Endometrial microvascular endothelial cells (primary cell): ENCODE data around the gene TXNDC15. TPM values are rescaled to one million over a fixed set of nuclear protein-coding genes. Genes with fewer than 3 reads are reported as not detected.
"Not testable (repeated sequence)": the region's sequence is repeated elsewhere in the genome, so short reads cannot be mapped to it uniquely, and the experiment has no call there.

ENCODE experiments used
- in situ Hi-C: cut with HindIII; loops from 2 replicates; pipeline ENCODE4 v1.10.0; 2017; ENCODE audit warnings: low sequenced_read_pairs, low pct_unique_long_range_greater_than_20kb; ENCODE audit errors: inconsistent ontology term
- total RNA-seq: library from RNA; depleted of rRNA; stranded (reverse); fragments of >200 nt; gene quantifications from one replicate; pipeline ENCODE4 v1.2.3, GENCODE V29; 2015; ENCODE audit errors: inconsistent ontology term

Gene TXNDC15
- 141 TPM for total RNA-seq

GRCh38 chr5:134873987-134874830 lies at the start of gene TXNDC15:
Gene TXNDC15, plus strand, starts transcription at chr5:134874371. Its CDS starts 57 bp downstream, at chr5:134874428.
- in situ Hi-C loops: loop anchor here (25.0 kb wide), 1 partner anchor 112 kb away; the partner anchor contains the start of gene DDX46

- in situ Hi-C loops: no loop called here
Measured at GRCh38 chr5:134824681-134825080, 49.5 kb upstream of the TXNDC15 start.

GRCh38 chr5:134825212-134825611 lies 49.0 kb upstream of the TXNDC15 start:
- in situ Hi-C loops: no loop called here

- in situ Hi-C loops: no loop called here
Measured at GRCh38 chr5:134833340-134834032, 40.7 kb upstream of the TXNDC15 start.

GRCh38 chr5:134835623-134836022 lies 38.5 kb upstream of the TXNDC15 start:
- in situ Hi-C loops: no loop called here

GRCh38 chr5:134837530-134838181 lies 36.5 kb upstream of the TXNDC15 start:
- in situ Hi-C loops: no loop called here

- in situ Hi-C loops: not testable (repeated sequence)
Measured at GRCh38 chr5:134838361-134838760, 35.8 kb upstream of the TXNDC15 start.

GRCh38 chr5:134840811-134841210 lies 33.4 kb upstream of the TXNDC15 start:
- in situ Hi-C loops: no loop called here

GRCh38 chr5:134844252-134844651 lies 29.9 kb upstream of the TXNDC15 start:
- in situ Hi-C loops: no loop called here

- in situ Hi-C loops: no loop called here
Measured at GRCh38 chr5:134845335-134845851, 28.8 kb upstream of the TXNDC15 start.

- in situ Hi-C loops: no loop called here
Measured at GRCh38 chr5:134845852-134846640, 28.1 kb upstream of the TXNDC15 start, which contains the start of gene C5orf24. Gene C5orf24, plus strand, starts transcription at chr5:134845968. Its CDS starts 8,933 bp downstream, at chr5:134854901.

GRCh38 chr5:134846641-134846960 lies 27.6 kb upstream of the TXNDC15 start:
- in situ Hi-C loops: no loop called here

GRCh38 chr5:134849434-134849933 lies 24.7 kb upstream of the TXNDC15 start:
- in situ Hi-C loops: not testable (repeated sequence)

- in situ Hi-C loops: loop anchor here (25.0 kb wide), 1 partner anchor 89 kb away; the partner anchor contains the start of gene DDX46
Measured at GRCh38 chr5:134851307-134851923, 22.8 kb upstream of the TXNDC15 start.

GRCh38 chr5:134856465-134856864 lies 17.7 kb upstream of the TXNDC15 start:
- in situ Hi-C loops: loop anchor here (25.0 kb wide), 1 partner anchor 94 kb away; the partner anchor contains the start of gene DDX46

GRCh38 chr5:134857401-134857800 lies 16.8 kb upstream of the TXNDC15 start:
- in situ Hi-C loops: loop anchor here (25.0 kb wide), 1 partner anchor 95 kb away; the partner anchor contains the start of gene DDX46

- in situ Hi-C loops: loop anchor here (25.0 kb wide), 1 partner anchor 102 kb away; the partner anchor contains the start of gene DDX46
Measured at GRCh38 chr5:134864707-134865106, 9.5 kb upstream of the TXNDC15 start.

- in situ Hi-C loops: loop anchor here (25.0 kb wide), 1 partner anchor 111 kb away; the partner anchor contains the start of gene DDX46
Measured at GRCh38 chr5:134873494-134873893, 677 bp upstream of the TXNDC15 start.
